GM11168 (cell line): ENCODE data around the gene IKBKE.

Experiments used
- in situ Hi-C: fragments of 300-500 bp; cut with MboI; formaldehyde crosslinking; loops from one replicate; pipeline ENCODE4 v1.12.0; 2022; ENCODE audit warnings: low sequenced_read_pairs; ENCODE audit not compliant: unreplicated experiment

IKBKE gene

GRCh38 chr1:206451134-206451686 lies 19.1 kb upstream of the IKBKE start:
- in situ Hi-C loops = no loop called here

- in situ Hi-C loops = no loop called here
Observed at GRCh38 chr1:206453111-206453510, 17.2 kb upstream of the IKBKE start.

- in situ Hi-C loops = no loop called here
Observed at GRCh38 chr1:206455289-206455665, 15.0 kb upstream of the IKBKE start.

- in situ Hi-C loops = no loop called here
Observed at GRCh38 chr1:206455666-206456344, 14.5 kb upstream of the IKBKE start.

GRCh38 chr1:206456577-206457370 lies 13.5 kb upstream of the IKBKE start:
- in situ Hi-C loops = no loop called here

GRCh38 chr1:206457408-206458120 lies 12.7 kb upstream of the IKBKE start:
- in situ Hi-C loops = no loop called here

GRCh38 chr1:206459703-206460102 lies 10.6 kb upstream of the IKBKE start:
- in situ Hi-C loops = no loop called here

GRCh38 chr1:206460836-206461426 lies 9.3 kb upstream of the IKBKE start:
- in situ Hi-C loops = no loop called here

- in situ Hi-C loops = no loop called here
Observed at GRCh38 chr1:206461602-206462455, 8.4 kb upstream of the IKBKE start.

GRCh38 chr1:206463137-206463536 lies 7.1 kb upstream of the IKBKE start:
- in situ Hi-C loops = no loop called here

GRCh38 chr1:206463911-206464310 lies 6.4 kb upstream of the IKBKE start:
- in situ Hi-C loops = no loop called here

- in situ Hi-C loops = no loop called here
Observed at GRCh38 chr1:206464456-206464964, 5.8 kb upstream of the IKBKE start.

GRCh38 chr1:206465951-206466350 lies 4.3 kb upstream of the IKBKE start:
- in situ Hi-C loops = no loop called here

- in situ Hi-C loops = no loop called here
Observed at GRCh38 chr1:206466840-206467649, 3.2 kb upstream of the IKBKE start.

- in situ Hi-C loops = no loop called here
Observed at GRCh38 chr1:206467915-206468314, 2.4 kb upstream of the IKBKE start.

GRCh38 chr1:206468571-206468970 lies 1.7 kb upstream of the IKBKE start:
- in situ Hi-C loops = no loop called here

GRCh38 chr1:206469411-206469932 lies 804 bp upstream of the IKBKE start:
- in situ Hi-C loops = no loop called here

GRCh38 chr1:206470692-206471414 lies 577 bp downstream of the IKBKE start:
- in situ Hi-C loops = no loop called here
